NCI-H774 (cell line): ENCODE data around the gene TMEM120B.
"Not testable (repeated sequence)": the region's sequence is repeated elsewhere in the genome, so short reads cannot be mapped to it uniquely, and the experiment has no call there.

ENCODE experiments used
- DNase-seq: peaks from one replicate; lab custom pipeline; 2025; lab: John Stamatoyannopoulos, UW

The TMEM120B gene

DNA sequence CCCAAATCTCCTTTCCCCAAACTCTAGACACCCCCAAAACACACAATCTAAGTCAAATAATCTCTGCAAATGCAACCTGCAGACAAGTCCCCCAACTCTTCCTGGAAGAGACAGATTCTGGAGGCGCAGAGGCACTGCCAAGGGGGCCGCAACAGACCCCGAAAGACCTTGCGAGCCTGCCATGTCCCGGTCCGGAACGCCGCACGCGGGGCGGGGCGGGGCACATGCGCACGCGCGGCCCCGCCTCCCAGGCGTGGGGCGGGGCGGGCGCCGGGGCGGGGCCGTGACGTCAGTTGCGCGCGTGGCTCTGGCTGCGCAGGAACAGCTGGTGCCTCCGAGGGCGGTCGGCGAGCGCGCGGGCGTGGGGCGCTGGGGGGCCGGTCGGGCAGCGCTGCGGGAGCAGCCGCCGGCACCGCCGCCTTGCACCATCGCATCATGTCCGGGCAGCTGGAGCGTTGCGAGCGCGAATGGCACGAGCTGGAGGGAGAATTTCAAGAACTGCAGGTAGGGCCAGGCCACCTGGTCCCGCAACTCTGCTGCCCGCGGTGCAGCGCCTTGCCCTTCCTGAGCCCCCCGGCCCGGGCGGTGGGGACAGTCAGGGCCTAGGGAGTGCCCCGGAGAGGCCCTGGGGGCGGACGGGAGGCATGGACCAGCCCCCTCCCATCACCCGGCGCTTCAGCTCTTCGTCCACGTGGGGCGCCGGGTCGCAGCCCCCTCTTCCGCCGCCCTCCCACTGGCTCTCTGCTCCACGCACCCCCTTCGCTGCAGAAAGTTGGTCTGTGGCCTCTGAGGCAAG, at the start of gene TMEM120B:
Gene TMEM120B, plus strand, starts transcription at position 292 of the 796 bp plus-strand sequence. Its CDS starts 144 bp downstream, at position 436.
- peak; percentile 80 for DNase-seq

DNA sequence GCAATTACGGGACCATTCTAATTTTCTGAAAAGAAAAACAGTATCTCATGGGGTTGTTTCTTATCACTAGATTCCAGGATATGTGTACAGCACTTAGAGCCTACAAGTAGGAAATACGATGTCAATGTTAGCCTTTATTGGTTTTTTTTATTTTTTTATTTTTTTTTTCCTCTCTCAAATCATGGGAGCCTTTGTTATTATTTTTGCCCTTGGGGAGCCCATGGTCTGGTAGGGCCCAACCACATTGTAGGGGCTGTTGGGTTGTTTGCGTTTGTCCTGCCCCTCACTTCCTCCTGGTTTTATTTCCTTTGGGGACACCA, 49.0 kb upstream of the TMEM120B start:
- no peak for DNase-seq

DNA sequence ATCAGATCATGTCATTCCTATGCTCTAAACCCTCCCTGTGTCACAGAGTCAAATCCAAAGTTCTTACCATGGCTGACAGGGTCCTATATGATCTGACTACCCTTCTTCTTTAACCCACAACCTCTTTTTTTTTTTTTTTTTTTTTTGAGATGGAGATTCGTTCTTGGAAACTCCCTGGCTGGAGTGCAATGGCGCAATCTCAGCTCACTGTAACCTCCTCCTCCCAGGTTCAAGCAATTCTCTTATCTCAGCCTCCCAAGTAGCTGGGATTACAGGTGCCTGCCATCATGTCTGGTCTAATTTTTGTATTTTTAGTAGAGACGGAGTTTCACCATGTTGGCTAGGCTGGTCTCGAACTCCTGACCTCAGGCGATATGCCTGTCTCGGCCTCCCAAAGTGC, 45.7 kb upstream of the TMEM120B start:
- not testable (repeated sequence) for DNase-seq

DNA sequence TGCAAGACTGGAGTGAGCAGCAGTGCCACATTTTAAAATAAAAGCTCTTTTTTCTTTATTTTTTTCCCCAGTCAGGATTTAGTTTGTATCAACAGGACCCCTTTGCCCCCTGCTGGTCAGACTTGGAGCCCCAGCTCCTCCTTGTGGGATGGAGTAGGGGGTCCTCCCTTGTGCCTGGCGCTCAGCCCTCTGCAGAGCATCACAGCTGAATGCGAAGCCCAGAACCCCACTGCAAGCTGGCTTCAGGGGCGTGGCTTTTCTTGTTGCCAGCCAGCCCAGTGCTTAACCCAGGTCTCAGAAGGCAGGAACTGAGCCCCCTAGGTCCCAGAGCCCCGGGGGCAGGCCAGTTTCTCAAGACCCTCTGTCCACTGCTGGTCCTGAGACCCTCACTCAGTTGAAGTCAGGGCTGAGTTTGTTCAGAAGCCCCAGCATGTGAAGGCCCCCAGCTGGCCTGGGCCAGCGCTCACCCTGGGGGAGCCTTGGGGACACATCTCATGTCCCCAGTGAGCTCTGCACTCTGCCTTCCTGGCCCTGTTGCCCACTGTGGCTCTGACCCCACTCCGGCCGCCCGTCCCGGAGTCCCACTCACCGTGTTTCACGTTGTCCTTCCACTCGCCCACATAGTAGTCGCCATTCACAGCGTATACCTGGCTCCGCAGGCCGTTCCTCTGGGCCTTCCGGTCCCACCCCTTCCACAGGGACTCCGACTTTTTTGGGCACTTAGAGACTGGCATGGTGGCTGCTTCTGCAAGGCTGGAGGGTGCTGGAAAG, 43.6 kb upstream of the TMEM120B start:
- no peak for DNase-seq

DNA sequence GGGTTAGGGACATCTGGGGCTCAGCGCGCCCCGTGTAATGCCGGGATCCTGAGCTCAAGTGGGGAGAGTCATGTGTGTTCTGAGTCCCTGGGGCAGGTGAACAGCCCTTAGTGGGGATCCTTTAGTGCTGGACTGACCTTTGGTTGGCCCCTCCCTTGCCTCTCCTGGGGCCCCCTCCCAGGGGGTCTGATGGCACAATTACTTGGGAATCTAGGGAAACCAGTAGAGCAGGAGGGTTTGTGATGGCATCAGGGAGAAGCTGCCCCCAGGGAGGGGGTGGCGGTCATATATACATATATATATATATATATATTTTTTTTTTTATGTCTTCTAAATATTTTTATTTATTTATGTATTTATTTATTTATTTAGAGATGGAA, 43.0 kb upstream of the TMEM120B start, which contains the start of gene MORN3:
Gene MORN3, minus strand, starts transcription at position 134 of the 380 bp plus-strand sequence. CDS start 171 bp downstream, outside the sequence.
- DNase-seq, result no peak

DNA sequence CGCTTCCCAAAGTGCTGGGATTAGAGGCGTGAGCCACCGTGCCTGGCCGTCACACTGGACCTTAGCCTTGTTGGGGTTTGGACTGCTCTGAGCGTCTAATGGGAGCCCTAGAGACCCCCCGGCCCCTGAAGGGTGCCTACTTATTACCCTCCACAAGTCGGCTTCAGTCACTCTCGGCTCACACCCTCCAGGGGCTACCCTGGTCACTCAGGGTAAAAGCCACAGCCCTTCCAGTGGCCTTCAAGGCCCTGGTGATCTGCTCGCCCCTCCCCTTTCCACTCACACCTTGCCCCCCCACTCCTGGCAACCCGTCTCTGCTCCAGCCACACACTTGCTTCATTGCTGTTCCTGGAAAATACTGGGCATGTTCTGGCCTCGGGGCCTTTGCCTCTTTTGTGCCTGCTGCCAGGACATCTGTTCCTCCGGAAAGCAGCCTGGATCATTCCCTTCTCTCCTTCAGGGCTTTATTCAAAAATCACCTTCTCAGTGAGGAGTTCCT, 39.5 kb upstream of the TMEM120B start:
- peak; percentile 25 for DNase-seq

DNA sequence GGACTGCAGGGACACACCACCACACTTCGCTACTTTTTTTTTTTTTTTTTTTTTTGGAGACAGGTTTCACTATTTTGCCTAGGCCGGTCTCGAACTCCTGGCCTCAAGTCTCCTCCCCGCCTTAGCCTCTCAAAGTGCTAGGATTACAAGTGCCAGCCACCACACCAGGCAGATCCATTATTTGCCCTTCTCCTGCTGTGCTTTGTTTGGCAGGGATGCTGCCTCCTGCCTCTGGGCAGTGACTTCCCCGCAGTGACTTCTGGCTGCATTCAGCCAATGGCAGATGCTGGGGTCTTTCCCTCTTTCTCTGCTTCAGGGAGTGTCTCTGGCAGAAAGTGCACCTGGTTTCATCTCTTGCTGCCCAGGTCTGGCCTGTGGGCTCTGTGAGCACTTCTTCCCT, 36.4 kb upstream of the TMEM120B start:
- DNase-seq, result no peak

DNA sequence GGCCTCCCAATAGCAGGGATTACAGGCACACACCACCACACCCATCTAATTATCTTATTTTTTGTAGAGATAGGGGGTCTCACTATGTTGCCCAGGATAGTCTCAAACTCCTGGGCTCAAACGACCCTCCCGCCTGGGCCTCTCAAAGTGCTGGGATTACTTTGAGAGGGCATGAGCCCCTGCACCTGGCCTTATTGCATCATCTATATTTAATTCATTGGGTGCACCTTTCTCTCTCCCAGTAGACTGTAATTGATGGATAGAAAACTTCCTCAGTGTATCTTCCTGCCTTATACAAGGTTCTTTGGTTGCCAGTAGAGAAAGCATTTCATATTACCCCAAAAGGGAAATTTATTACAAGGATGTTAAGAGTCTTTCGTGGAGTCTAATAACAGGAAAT, 34.2 kb upstream of the TMEM120B start:
- DNase-seq, result no peak

DNA sequence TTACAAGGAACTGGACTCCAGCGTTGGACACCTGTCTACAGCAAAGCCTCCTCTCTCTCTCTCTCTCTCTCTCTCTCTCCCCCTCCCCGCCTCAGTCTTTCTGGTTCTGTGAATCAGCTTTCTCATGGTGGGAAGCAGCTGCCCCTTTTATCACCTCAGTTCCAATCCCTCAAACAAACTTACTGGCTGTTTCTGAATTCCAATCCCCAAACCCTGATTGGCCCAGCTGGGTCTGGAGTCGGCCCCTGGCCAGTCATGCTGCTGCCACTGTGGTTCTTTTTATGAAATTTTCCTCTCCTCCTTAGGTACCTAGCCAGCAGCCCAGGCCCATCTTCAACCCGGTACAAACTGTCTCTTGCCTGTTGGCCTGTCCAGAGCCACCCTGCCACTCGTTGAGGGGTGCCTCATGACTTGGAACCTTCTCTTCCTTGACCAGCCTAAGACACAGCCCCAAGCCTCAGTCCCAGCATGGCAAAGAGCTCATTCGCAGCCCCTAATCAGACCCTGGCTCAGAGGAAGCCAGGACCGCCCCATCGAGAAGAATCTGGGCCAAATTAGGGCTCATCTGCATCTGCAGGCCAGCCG, 33.7 kb upstream of the TMEM120B start:
- DNase-seq, result no peak

DNA sequence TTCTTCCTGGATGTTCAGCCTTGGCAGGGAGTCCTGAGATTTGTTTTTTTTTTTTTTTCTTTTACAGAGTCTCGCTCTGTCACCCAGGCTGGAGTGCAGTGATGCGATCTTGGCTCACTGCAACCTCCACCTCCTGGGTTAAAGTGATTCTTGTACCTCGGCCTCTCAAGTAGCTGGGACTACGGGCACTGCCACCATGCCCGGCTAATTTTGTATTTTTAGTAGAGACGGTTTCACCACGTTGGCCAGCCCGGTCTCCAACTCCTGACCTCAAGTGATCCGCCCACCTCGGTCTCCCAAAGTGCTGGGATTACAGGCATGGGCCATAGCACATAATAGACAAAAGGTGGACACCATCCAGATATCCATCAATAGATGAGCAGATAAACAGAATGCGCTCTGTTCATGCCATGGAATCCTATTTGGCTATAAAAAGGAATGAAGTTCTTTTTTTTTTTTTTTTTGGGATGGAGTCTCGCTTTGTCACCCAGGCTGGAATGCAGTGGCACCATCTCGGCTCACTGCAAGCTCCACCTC, 32.8 kb upstream of the TMEM120B start:
- not testable (repeated sequence) for DNase-seq

DNA sequence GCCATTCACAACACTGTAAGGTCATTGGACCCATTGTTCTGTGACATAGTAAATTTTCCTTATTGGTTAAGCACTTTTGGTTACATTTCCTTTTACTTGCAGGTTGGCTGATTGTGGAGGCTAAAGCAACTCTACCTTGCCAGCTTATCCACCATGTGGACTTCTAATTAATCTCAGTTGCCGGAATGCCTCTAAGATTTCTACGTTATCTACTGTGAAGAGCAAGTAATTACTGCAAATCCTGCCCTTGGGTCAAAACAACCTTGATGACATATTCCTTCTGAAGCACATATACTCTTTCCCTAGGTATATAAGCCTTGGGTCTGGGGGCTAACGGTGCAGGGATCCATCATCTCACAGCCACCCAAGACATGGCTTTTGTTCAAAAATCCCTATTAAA, 23.6 kb upstream of the TMEM120B start:
- no peak for DNase-seq

DNA sequence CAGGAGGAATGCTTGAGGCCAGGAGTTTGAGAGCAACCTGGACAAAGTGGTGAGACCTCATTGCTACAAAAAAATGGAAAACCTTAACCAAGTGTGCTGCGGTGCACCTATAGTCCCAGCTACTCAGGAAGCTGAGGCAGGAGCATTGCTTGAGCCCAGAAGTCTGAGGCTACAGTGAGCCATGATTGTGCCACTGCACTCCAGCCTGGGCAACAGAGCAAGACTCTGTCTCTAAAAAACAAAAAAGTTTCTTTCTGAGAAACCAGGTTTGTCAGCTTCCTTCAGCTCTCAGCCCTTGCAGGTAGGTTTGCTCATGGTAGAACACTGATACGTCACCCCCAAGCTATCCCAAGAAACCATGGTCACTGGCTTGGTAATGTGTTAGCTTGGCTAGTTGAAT, 23.1 kb upstream of the TMEM120B start:
- no peak for DNase-seq

DNA sequence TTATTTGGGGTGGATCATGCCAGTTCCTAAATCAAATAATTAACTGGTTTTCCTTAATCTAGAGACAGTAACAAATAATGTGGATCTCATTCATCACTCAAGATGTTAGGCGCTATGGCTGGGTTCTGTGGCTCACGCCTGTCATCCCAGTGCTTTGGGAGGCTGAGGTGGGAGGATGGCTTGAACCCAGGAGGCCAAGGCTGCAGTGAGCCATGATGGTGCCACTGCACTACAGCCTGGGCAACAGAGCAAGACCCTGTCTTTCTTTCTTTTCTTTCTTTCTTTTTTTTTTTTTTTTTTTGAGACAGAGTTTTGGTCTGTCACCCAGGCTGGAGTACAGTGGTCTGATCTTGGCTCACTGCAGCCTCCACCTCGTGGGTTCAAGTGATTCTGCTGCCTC, 19.8 kb upstream of the TMEM120B start:
- DNase-seq, result not testable (repeated sequence)

DNA sequence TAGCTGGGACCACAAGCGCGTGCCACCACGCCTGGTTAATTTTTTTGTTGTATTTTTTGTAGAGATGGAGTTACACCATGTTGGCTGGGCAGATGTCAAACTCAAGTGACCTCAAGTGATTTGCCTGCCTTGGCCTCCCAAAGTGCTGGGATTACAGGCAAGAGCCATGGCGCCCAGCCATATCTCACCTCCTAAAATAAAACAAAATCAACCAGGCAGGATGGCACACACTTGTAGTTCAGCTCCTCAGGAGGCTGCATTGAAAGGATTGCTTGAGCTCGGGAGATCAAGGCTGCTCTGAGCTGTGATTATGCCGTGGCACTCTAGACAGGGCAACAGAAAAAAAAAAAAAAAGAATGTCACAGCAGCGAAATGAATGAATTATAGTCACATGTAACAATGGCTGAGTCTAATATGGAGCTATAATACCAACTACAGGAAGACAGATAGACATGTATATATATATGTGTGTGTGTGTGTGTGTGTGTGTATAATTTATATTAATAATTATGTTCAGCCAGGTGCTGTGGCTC, 19.3 kb upstream of the TMEM120B start:
- no peak for DNase-seq

DNA sequence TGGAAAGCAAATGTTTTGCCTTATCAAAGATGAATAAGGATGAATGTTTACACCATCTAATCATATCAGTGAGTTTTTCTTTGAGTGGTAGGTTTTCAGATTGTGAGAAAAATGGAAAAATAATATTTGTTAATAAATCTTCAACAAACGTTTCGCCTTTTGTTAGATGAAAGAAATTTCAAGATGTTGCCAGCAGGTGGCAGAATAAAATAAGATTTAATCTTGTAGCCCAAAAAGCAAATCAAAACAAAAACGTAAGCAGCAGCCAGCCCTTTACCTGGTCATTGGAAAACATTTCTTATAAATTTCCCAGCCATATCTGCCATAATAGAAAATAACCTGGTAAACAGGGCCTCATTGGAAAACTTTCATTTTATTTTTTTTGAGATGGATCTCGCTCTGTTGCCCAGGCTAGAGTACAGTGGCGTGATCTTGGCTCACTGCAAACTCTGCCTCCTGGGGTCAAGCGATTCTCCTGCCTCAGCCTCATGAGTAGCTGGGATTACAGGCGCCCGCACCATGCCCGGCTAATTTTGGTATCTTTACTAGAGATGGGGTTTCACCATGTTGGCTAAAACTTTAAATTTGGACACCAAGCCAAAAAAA, 15.4 kb upstream of the TMEM120B start:
- DNase-seq, result peak; percentile 53

DNA sequence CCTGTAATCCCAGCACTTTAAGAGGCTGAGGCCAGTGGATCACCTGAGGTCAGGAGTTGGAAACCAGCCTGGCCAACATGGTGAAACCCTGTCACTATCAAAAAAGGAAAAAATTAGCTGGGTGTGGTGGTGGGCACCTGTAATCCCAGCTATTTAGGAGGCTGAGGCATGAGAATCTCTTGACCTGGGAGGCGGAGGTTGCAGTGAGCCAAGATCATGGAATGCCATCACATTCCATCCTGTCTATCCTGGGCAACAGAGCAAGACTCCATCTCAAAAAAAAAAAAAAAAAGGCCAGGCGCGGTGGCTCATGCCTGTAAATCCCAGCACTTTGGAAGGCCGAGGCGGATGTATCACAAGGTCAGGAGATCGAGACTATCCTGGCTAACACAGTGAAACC, 14.7 kb upstream of the TMEM120B start:
- not testable (repeated sequence) for DNase-seq

DNA sequence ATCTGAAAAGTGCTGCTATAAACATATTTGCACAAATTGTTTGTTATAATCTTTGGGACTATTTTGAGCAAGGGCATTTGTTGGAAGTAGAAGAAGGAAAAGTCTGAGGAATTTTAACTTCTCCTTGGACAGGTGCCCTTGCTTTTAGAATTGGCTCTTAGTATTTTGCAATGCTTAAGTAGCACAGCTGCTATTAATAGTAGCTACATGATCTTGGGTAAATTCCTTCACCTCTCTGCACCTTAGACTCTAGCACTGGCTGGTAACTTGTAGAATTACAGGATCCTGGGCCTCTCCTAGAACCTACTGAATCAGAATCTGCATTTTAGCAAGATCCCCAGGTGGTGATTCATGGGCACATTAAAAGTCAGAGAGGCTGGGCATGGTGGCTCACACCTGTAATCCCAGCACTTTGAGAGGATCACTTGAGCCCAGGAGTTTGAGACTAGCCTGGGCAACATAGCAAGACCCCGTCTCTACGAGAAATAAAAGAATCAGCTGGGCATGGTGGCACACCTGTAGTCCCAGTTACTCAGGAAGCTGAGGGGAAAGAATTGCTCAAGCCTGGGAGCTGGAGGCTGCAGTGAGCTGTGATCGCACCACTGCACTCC, 10.8 kb upstream of the TMEM120B start:
- DNase-seq, result no peak

DNA sequence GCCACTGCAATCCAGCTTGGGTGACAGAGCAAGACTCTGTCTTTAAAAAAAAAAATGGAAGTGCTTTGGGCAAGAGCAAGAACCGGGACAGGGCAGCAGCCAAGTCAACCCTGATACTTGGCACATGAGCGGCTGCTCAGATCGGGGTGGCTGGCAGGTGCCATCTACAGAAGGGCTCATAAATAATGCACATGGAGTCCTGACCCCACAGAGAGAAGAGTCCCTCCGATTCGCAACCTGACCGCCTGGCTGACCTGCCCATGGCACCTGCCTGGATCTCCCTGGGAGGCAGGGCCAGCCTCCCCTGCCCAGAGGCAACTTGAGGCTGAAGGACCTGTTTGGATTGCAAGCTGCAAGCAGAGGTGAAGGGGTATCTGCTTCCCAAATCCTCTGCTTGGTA, 9.6 kb upstream of the TMEM120B start:
- DNase-seq, result no peak

DNA sequence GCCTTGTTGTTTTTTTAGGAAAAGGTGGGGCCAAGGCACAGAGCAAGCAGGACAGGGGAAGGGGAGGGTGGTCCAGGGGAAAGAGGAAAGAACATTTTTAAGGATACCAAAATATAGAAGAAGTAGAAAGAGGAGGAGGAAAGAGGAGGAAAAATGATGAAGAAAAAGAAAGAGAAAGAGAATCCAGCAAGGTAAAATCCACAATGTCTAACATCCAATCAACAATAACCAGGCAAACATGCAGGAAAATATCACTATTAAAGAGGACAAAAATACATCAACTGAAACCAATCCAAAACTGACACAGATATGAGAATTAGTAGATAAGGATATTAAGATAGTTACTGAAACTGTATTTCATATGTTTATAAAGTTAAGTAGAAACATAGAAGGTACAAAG, 7.0 kb upstream of the TMEM120B start:
- DNase-seq, result no peak

DNA sequence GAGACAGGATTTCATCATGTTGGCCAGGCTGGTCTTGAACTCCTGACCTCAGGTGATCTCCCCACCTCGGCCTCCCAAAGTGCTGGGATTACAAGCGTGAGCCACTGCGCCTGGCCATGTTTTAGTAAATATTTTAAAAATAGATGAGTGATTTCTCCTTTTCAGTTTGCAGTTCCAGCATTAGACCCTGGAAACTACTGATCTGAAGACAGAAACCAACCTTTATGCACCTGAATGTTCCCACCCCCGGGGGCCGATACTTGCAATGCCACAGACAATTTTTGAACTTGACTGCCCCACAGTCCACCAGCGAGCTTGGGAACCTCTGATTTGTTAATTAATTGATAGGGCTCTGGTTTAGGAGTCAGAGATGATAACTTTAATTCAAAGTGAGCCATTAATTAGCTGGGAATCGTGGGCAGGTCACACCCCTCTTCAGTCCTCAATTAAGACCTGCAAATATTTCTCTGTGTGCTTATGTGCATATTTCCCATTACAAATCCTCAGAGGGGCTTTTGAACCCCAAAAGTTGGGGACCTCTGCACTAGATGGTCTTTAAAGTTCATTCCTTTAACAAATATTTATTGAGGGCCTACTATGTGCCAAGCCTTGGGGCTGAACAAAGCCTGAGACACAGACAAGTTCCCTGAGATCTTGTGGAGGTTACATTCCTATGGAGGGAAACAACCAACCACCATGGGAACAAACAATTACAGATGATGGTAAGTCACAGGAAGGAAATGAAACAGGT, 4.1 kb upstream of the TMEM120B start:
- DNase-seq, result no peak

DNA sequence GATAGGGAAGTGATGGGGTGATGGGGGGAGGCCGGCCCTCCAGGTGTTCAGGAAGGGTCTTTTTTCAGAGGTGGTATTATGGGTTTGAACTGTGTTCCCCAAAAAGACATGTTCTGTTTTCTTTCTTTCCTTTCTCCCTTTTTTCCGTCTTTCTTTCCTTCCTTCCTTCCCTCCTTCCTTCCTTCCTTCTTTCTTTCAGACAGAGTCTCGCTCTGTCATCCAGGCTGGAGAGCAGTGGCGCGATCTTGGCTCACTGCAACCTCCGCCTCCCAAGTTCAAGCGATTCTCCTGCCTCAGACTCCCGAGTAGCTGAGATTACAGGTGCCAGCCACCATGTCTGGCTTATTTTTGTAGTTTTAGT, 3.5 kb upstream of the TMEM120B start:
- DNase-seq, result not testable (repeated sequence)
